ENCODE measurements around the gene ADGRL3. TPM values are rescaled to one million over a fixed set of nuclear protein-coding genes. Genes with fewer than 3 reads are reported as not detected.

ADGRL3 gene
- total RNA-seq, 1 donor from 2014 or later = 101 TPM

- DNase-seq (ENCODE audit: low spot score) = no peak
Observed at GRCh38 chr4:62080431-62080830, 880.3 kb downstream of the ADGRL3 start.

- DNase-seq (ENCODE audit: low spot score) = no peak
Observed at GRCh38 chr4:62087706-62088105, 887.6 kb downstream of the ADGRL3 start.

- no peak for DNase-seq (ENCODE audit: low spot score)
Observed at GRCh38 chr4:62093735-62094134, 893.6 kb downstream of the ADGRL3 start.

- no peak for DNase-seq (ENCODE audit: low spot score)
Observed at GRCh38 chr4:62096881-62097280, 896.8 kb downstream of the ADGRL3 start.

- DNase-seq (ENCODE audit: low spot score) = no peak
Observed at GRCh38 chr4:62115216-62115615, 915.1 kb downstream of the ADGRL3 start.

GRCh38 chr4:62117886-62118285 lies 917.8 kb downstream of the ADGRL3 start:
- DNase-seq (ENCODE audit: low spot score) = no peak

- peak; percentile 7 for DNase-seq (ENCODE audit: low spot score)
Observed at GRCh38 chr4:62118558-62118957, 918.4 kb downstream of the ADGRL3 start.

- DNase-seq (ENCODE audit: low spot score) = peak; percentile 42
Observed at GRCh38 chr4:62119195-62119594, 919.1 kb downstream of the ADGRL3 start.

- DNase-seq (ENCODE audit: low spot score) = no peak
Observed at GRCh38 chr4:62126064-62126732, 926.1 kb downstream of the ADGRL3 start.
